SK-N-SH treated with all-trans-retinoic acid at 6 μM for 48 hours (cell line): Measurements from ENCODE around the gene NADSYN1.
"Not testable (repeated sequence)": the region's sequence is repeated elsewhere in the genome, so short reads cannot be mapped to it uniquely, and the experiment has no call there.

ENCODE experiments used
- ATAC-seq: fragments of 200-7000 bp; cut with Tn5 transposase; 3 replicates; pipeline ENCODE4 v1.9.1; 2020; ENCODE audit warnings: mild to moderate bottlenecking, moderate library complexity
- ARNTL ChIP-seq: fragments of 450-650 bp; formaldehyde crosslinking; IDR thresholded peaks from 2 replicates; pipeline ENCODE4 v1.5.0; 2020; ENCODE audit warnings: low read depth, mild to moderate bottlenecking, moderate library complexity, borderline replicate concordance
- BACH2 ChIP-seq: fragments of 250-450 bp; sonication (Bioruptor Pico); IDR thresholded peaks from 2 replicates; pipeline ENCODE4 v1.9.0; 2021; ENCODE audit warnings: mild to moderate bottlenecking, borderline replicate concordance
- CSDC2 ChIP-seq: fragments of 250-450 bp; sonication (Bioruptor Pico); IDR thresholded peaks from 2 replicates; pipeline ENCODE4 v1.5.0; 2020; ENCODE audit warnings: mild to moderate bottlenecking, moderate library complexity
- ESRRG ChIP-seq: fragments of 250-450 bp; sonication (Bioruptor Pico); IDR thresholded peaks from 2 replicates; pipeline ENCODE4 v1.6.1; 2021; ENCODE audit warnings: mild to moderate bottlenecking
- GLIS3 ChIP-seq: fragments of 250-450 bp; sonication (Bioruptor Pico); IDR thresholded peaks from 2 replicates; pipeline ENCODE4 v1.5.0; 2020; ENCODE audit warnings: mild to moderate bottlenecking, moderate library complexity
- ISL1 ChIP-seq: fragments of 250-450 bp; sonication (Bioruptor Pico); IDR thresholded peaks from 2 replicates; pipeline ENCODE4 v2.1.2; 2022; ENCODE audit warnings: mild to moderate bottlenecking, moderate library complexity
- OSR1 ChIP-seq: fragments of 250-450 bp; sonication (Bioruptor Pico); IDR thresholded peaks from 2 replicates; pipeline ENCODE4 v1.8.0; 2022; ENCODE audit warnings: moderate library complexity, mild to moderate bottlenecking, inconsistent platforms
- POU6F1 ChIP-seq: fragments of 250-450 bp; sonication (Bioruptor Pico); IDR thresholded peaks from 2 replicates; pipeline ENCODE4 v1.8.0; 2021; ENCODE audit warnings: low read depth, mild to moderate bottlenecking, moderate library complexity, borderline replicate concordance
- PPARA ChIP-seq: fragments of 250-450 bp; sonication (Bioruptor Pico); IDR thresholded peaks from 2 replicates; pipeline ENCODE4 v1.5.0; 2020; ENCODE audit warnings: mild to moderate bottlenecking, borderline replicate concordance
- RARB ChIP-seq: fragments of 250-450 bp; sonication (Bioruptor Pico); IDR thresholded peaks from 2 replicates; pipeline ENCODE4 v1.8.0; 2021; ENCODE audit warnings: mild to moderate bottlenecking, moderate library complexity
- SNAI2 ChIP-seq: fragments of 250-450 bp; sonication (Bioruptor Pico); IDR thresholded peaks from 2 replicates; pipeline ENCODE4 v1.5.0; 2020; ENCODE audit warnings: mild to moderate bottlenecking, moderate library complexity
- TCF4 ChIP-seq: fragments of 250-450 bp; sonication (Bioruptor Pico); IDR thresholded peaks from 2 replicates; pipeline ENCODE4 v1.8.0; 2021; ENCODE audit warnings: mild to moderate bottlenecking, moderate library complexity, borderline replicate concordance
- TOX ChIP-seq: fragments of 250-450 bp; sonication (Bioruptor Pico); IDR thresholded peaks from 2 replicates; pipeline ENCODE4 v1.8.0; 2021; ENCODE audit warnings: mild to moderate bottlenecking, moderate library complexity, borderline replicate concordance
- TSHZ2 ChIP-seq: fragments of 250-450 bp; sonication (Bioruptor Pico); IDR thresholded peaks from 2 replicates; pipeline ENCODE4 v1.5.0; 2020; ENCODE audit warnings: mild to moderate bottlenecking, moderate library complexity
- ZFP3 ChIP-seq: fragments of 250-450 bp; sonication (Bioruptor Pico); IDR thresholded peaks from 2 replicates; pipeline ENCODE4 v1.5.0; 2020; ENCODE audit warnings: mild to moderate bottlenecking, moderate library complexity
- ZFP30 ChIP-seq: fragments of 450-650 bp; formaldehyde crosslinking; IDR thresholded peaks from 2 replicates; pipeline ENCODE4 v1.5.0; 2022; ENCODE audit warnings: mild to moderate bottlenecking, moderate library complexity
- ZNF70 ChIP-seq: fragments of 450-650 bp; formaldehyde crosslinking; IDR thresholded peaks from 2 replicates; pipeline ENCODE4 v1.5.0; 2020; ENCODE audit warnings: mild to moderate bottlenecking, moderate library complexity
- ZNF8 ChIP-seq: fragments of 450-650 bp; formaldehyde crosslinking; IDR thresholded peaks from 2 replicates; pipeline ENCODE4 v1.5.0; 2020; ENCODE audit warnings: mild to moderate bottlenecking, moderate library complexity
- TF ChIP-seq, protein P1 (sequence below): fragments of 250-450 bp; sonication (Bioruptor Pico); IDR thresholded peaks from 2 replicates; pipeline ENCODE4 v1.5.1; 2020; ENCODE audit warnings: low read depth, mild to moderate bottlenecking, moderate library complexity
- TF ChIP-seq, protein P2 (sequence below): fragments of 250-450 bp; sonication (Bioruptor Pico); IDR thresholded peaks from 2 replicates; pipeline ENCODE4 v1.5.1; 2021; ENCODE audit warnings: mild to moderate bottlenecking, moderate library complexity

Gene NADSYN1

DNA sequence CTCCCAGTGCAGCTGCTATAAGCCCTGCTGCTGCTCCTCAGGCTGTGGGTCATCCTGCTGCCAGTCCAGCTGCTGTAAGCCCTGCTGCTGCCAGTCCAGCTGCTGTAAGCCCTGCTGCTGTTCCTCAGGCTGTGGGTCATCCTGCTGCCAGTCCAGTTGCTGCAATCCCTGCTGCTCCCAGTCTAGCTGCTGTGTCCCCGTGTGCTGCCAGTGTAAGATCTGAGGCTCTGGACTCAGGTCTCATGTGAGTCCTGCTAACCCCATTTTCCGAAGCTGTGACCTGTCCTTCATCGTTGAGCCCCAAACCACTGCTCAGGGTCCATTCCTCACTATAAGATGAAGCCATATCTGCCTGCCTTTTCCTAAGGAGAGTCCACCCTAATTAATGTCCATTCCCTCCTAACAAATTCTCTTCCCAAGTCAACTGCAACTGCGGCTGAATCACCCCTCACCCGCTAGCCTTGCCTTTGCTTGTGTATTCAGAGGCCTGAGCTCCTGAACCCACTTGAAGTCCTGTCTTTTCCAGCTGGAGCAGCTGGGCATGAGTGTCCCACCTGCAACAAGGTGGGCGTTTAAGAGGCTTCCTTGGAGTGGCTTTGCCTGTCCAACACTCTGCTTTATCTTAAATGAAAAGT lies 74.7 kb downstream of the NADSYN1 start (continued):
- TF ChIP-seq PPARA (CRISPR knock-in tag), result no peak
- no peak for TF ChIP-seq OSR1
- TF ChIP-seq ISL1 (CRISPR knock-in tag), result no peak
- TF ChIP-seq CSDC2 (CRISPR knock-in tag), result no peak

DNA sequence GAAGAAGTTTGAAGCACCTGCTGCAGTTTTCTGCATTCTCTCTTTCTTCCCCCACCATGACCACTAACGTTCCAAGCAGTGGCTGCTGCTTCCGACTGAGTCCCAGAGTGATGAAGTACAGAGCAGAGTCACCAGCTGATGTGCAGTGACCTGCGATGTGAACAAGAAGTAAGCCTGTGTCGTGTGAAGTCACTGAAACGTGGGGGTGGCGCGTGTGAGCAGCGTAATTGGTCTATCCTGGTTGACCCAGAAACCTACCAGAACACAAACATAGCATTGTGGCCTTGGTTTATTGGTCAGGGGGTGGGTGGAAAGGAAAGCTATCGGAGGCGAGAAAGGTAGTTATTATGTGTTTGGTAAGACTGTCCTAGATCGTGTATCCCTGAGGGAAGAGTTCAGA lies 77.6 kb downstream of the NADSYN1 start:
- TF ChIP-seq ARNTL (CRISPR knock-in tag) (no peak), GLIS3 (CRISPR knock-in tag) (no peak), OSR1 (no peak), TCF4 (CRISPR knock-in tag) (no peak), PPARA (CRISPR knock-in tag) (no peak), BACH2 (CRISPR knock-in tag) (no peak), TSHZ2 (CRISPR knock-in tag) (no peak), ZFP3 (CRISPR knock-in tag) (no peak), ESRRG (CRISPR knock-in tag) (no peak), ZNF8 (CRISPR knock-in tag) (no peak), CSDC2 (CRISPR knock-in tag) (no peak), SNAI2 (no peak), POU6F1 (CRISPR knock-in tag) (no peak)
- TF ChIP-seq, protein P1, sequence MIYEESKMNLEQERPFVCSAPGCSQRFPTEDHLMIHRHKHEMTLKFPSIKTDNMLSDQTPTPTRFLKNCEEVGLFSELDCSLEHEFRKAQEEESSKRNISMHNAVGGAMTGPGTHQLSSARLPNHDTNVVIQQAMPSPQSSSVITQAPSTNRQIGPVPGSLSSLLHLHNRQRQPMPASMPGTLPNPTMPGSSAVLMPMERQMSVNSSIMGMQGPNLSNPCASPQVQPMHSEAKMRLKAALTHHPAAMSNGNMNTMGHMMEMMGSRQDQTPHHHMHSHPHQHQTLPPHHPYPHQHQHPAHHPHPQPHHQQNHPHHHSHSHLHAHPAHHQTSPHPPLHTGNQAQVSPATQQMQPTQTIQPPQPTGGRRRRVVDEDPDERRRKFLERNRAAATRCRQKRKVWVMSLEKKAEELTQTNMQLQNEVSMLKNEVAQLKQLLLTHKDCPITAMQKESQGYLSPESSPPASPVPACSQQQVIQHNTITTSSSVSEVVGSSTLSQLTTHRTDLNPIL (CRISPR knock-in tag), result no peak
- TF ChIP-seq, protein P2, sequence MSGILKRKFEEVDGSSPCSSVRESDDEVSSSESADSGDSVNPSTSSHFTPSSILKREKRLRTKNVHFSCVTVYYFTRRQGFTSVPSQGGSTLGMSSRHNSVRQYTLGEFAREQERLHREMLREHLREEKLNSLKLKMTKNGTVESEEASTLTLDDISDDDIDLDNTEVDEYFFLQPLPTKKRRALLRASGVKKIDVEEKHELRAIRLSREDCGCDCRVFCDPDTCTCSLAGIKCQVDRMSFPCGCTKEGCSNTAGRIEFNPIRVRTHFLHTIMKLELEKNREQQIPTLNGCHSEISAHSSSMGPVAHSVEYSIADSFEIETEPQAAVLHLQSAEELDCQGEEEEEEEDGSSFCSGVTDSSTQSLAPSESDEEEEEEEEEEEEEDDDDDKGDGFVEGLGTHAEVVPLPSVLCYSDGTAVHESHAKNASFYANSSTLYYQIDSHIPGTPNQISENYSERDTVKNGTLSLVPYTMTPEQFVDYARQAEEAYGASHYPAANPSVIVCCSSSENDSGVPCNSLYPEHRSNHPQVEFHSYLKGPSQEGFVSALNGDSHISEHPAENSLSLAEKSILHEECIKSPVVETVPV (CRISPR knock-in tag), result no peak
- TF ChIP-seq, all 23 proteins: peak for 0
- no peak for ATAC-seq

DNA sequence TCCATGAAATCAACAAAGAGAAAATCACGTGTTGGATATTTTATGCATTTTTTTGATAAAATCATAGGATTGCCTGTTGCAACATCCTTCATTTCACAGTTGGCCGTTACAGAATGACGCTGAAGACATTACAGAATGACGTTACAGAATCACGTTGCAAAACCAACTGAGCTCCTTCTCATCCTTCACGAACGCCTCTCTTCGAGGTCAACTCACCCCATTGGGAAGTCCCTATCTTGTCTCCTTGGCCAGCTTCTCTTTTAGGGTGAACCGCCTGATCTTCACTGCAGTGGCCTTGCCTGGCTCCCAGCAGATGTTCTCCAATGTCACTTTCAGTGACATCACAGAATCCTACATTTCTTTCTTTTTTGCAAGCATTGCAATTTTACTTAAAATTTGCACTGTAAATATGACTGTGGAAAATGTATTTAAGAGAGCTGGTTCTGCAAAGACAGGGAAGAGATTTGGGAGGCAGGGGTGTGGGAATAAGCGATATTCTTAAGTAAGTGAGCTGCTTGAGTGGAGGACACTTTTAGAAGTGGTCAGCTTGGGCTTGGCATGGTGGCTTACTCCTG lies 79.1 kb downstream of the NADSYN1 start:
- TF ChIP-seq ESRRG (CRISPR knock-in tag) (no peak), RARB (no peak), CSDC2 (CRISPR knock-in tag) (no peak), ARNTL (CRISPR knock-in tag) (no peak), ZNF70 (no peak), OSR1 (no peak), ZNF8 (CRISPR knock-in tag) (no peak), SNAI2 (no peak), GLIS3 (CRISPR knock-in tag) (no peak), BACH2 (CRISPR knock-in tag) (no peak), TOX (CRISPR knock-in tag) (no peak), PPARA (CRISPR knock-in tag) (no peak), ZFP30 (CRISPR knock-in tag) (no peak), TSHZ2 (CRISPR knock-in tag) (no peak)
- TF ChIP-seq, protein P2 (CRISPR knock-in tag), result no peak
- ATAC-seq, result no peak

DNA sequence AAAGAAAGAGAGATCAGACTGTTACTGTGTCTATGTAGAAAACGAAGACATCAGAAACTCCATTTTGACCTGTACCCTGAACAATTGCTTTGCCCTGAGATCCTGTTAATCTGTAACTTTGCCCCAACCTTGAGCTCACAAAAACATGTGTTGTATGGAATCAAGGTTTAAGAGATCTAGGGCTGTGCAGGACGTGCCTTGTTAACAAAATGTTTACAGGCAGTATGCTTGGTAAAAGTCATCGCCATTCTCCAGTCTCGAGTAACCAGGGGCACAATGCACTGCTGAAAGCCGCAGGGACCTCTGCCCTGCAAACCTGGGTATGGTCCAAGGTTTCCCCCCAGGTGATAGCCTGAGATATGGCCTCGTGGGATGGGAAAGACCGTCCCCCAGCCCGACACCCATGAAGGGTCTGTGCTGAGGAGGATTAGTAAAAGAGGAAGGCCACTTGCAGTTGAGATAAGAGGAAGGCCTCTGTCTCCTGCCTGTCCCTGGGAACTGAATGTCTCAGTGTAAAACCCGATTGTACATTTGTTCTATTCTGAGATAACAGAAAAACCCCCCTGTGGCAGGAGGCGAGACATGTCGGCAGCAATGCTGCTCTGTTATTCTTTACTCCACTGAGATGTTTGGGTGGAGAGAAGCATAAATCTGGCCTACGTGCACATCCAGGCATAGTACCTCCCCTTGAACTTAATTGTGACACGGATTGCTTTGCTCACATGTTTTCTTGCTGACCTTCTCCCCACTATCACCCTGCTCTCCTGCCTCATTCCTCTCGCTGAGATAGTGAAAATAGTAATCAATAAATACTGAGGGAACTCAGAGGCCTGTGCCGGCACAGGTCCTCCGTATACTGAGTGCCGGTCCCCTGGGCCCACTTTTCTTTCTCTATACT lies 82.0 kb downstream of the NADSYN1 start:
- ATAC-seq, result not testable (repeated sequence)
